SK-N-SH (cell line): ENCODE results near the gene EIF6. TPM values are rescaled to one million over a fixed set of nuclear protein-coding genes. Genes with fewer than 3 reads are reported as not detected.

Experiments
- CTCF ChIA-PET: fragments of 300-600, 350-600 bp; formaldehyde crosslinking; extraction: SDS; loops from one replicate; lab custom pipeline; 2021; lab: Yijun Ruan, JAX
- POLR2A ChIA-PET: fragments of 350-600 bp; sonication (Branson Sonifier 250); formaldehyde crosslinking; extraction: SDS; loops from one replicate; lab custom pipeline; 2020; ENCODE audit warnings: antibody characterized with exemption, inconsistent platforms; lab: Yijun Ruan, JAX
- DNase-seq: peaks from one replicate; pipeline ENCODE4 v3.0.0; 2012
- H2AFZ ChIP-seq: fragments of 200-600 bp; sonication (generic); 2 replicates; pipeline ENCODE4 v1.8.1; 2016; ENCODE audit warnings: antibody characterized with exemption, mild to moderate bottlenecking, low read depth
- H3F3A ChIP-seq: fragments of 200-600 bp; sonication (generic); replicated peaks from 2 replicates; pipeline ENCODE3; 2016; ENCODE audit warnings: antibody characterized with exemption, mild to moderate bottlenecking; ENCODE audit not compliant: insufficient read depth
- H3K27ac ChIP-seq, 2 experiments: fragments of 200-500 bp in 1 of 2; fragments of 200-600 bp in 1 of 2; sonication (Bioruptor generic) in 1 of 2; sonication (generic), shearing (Covaris generic) in 1 of 2; 2 replicates each; pipeline versions ENCODE4 v1.5.1 to v1.6.1; 2014 to 2016; ENCODE audit warnings: low read depth in 2 of 2, inconsistent platforms in 1 of 2, low read length in 1 of 2, mild to moderate bottlenecking in 1 of 2, mixed read lengths in 1 of 2
- H3K27me3 ChIP-seq: fragments of 200-600 bp; sonication (generic), shearing (Covaris generic); 2 replicates; pipeline ENCODE4 v1.6.1; 2016; ENCODE audit warnings: mixed run types; ENCODE audit not compliant: insufficient read depth
- H3K36me3 ChIP-seq, 2 experiments: fragments of 200-500 bp in 1 of 2; fragments of 200-600 bp in 1 of 2; sonication (Bioruptor generic) in 1 of 2; sonication (generic) in 1 of 2; replicated peaks in 1 of 2; 2 replicates each; pipeline versions ENCODE3 to v1.5.1; 2014 to 2016; ENCODE audit warnings: low read length in 1 of 2, mild to moderate bottlenecking in 1 of 2; ENCODE audit not compliant: insufficient read depth in 2 of 2, control insufficient read depth in 1 of 2
- H3K4me1 ChIP-seq, 2 experiments: fragments of 200-500 bp in 1 of 2; fragments of 200-600 bp in 1 of 2; sonication (Bioruptor generic) in 1 of 2; sonication (generic), shearing (Covaris generic) in 1 of 2; 2 replicates each; pipeline versions ENCODE4 v1.5.1 to v1.6.1; 2014 to 2016; ENCODE audit warnings: low read depth in 1 of 2, low read length in 1 of 2, mixed run types in 1 of 2; ENCODE audit not compliant: insufficient read depth in 2 of 2, control insufficient read depth in 1 of 2
- H3K4me2 ChIP-seq: fragments of 200-600 bp; sonication (generic), shearing (Covaris generic); 2 replicates; pipeline ENCODE4 v1.6.1; 2017; ENCODE audit warnings: mixed run types
- H3K4me3 ChIP-seq, 2 experiments: fragments of 200-500 bp in 1 of 2; fragments of 200-600 bp in 1 of 2; sonication (Bioruptor generic) in 1 of 2; sonication (generic), shearing (Covaris generic) in 1 of 2; 2 replicates each; pipeline versions ENCODE4 v1.5.1 to v1.8.1; 2014 to 2016; ENCODE audit warnings: low read depth in 2 of 2, inconsistent platforms in 1 of 2, low read length in 1 of 2, mild to moderate bottlenecking in 1 of 2, mixed read lengths in 1 of 2, moderate library complexity in 1 of 2
- H3K79me2 ChIP-seq: fragments of 200-600 bp; sonication (generic); 2 replicates; pipeline ENCODE4 v1.8.1; 2017; ENCODE audit warnings: mild to moderate bottlenecking; ENCODE audit not compliant: insufficient read depth
- H3K9ac ChIP-seq: fragments of 200-600 bp; sonication (generic); 2 replicates; pipeline ENCODE4 v1.6.1; 2017; ENCODE audit warnings: mixed run types
- H3K9me2 ChIP-seq: fragments of 200-600 bp; sonication (generic); 2 replicates; pipeline ENCODE4 v1.6.1; 2017; ENCODE audit warnings: mixed run types
- H3K9me3 ChIP-seq: fragments of 200-600 bp; sonication (generic); 2 replicates; pipeline ENCODE4 v1.6.1; 2017; ENCODE audit warnings: mixed run types, mild to moderate bottlenecking, moderate library complexity
- H4K20me1 ChIP-seq: fragments of 200-600 bp; sonication (generic); 2 replicates; pipeline ENCODE4 v1.6.1; 2017; ENCODE audit warnings: mild to moderate bottlenecking, mixed run types; ENCODE audit not compliant: insufficient read depth
- CHD2 ChIP-seq: fragments of 150-350 bp; IDR thresholded peaks from 2 replicates; pipeline ENCODE4 v1.6.1; 2018; ENCODE audit warnings: low read length; ENCODE audit not compliant: partially characterized antibody
- FOSL2 ChIP-seq: IDR thresholded peaks from 2 replicates; pipeline ENCODE4 v1.4.0; 2012; ENCODE audit warnings: low read depth, mild to moderate bottlenecking, moderate library complexity, borderline replicate concordance
- JUND ChIP-seq: IDR thresholded peaks from 2 replicates; pipeline ENCODE4 v1.4.0; 2012
- PBX3 ChIP-seq: IDR thresholded peaks from 2 replicates; pipeline ENCODE4; 2012
- SIN3A ChIP-seq: IDR thresholded peaks from 2 replicates; pipeline ENCODE4 v1.6.1; 2012; ENCODE audit warnings: low read depth, mild to moderate bottlenecking, low read length, moderate library complexity, borderline replicate concordance
- SMC3 ChIP-seq: IDR thresholded peaks from 2 replicates; pipeline ENCODE4 v1.6.1; 2012; ENCODE audit warnings: low read depth, low read length, improper control_type of control experiment
- USF1 ChIP-seq: IDR thresholded peaks from 2 replicates; pipeline ENCODE4 v1.4.0; 2012; ENCODE audit warnings: low read depth, borderline replicate concordance
- USF2 ChIP-seq: fragments of 150-350 bp; IDR thresholded peaks from 2 replicates; pipeline ENCODE4 v1.6.1; 2017; ENCODE audit warnings: antibody characterized with exemption, low read length, low read depth, borderline replicate concordance
- ZBTB33 ChIP-seq: IDR thresholded peaks from 2 replicates; pipeline ENCODE4 v1.4.0; 2012; ENCODE audit warnings: low read depth, borderline replicate concordance
- WGBS: methylation state at CpG from one replicate; pipeline ENCODE4 v1.1.6; 2017; ENCODE audit warnings: low lambda C conversion rate; 5-methylcytosine and 5-hydroxymethylcytosine counted together
- polyA plus RNA-seq, 3 experiments: library from polyadenylated mRNA; depleted of rRNA; stranded (reverse); fragments of >200 nt; gene quantifications; 2 replicates each; pipeline ENCODE4 v1.2.3, GENCODE V29; 2012

EIF6 gene
- polyA plus RNA-seq, 1 of the 3 experiments (the other 2 are of a cell fraction) = 356 TPM

- TF ChIP-seq USF1 (no peak), ZBTB33 (no peak), USF2 (no peak)
Measured at GRCh38 chr20:35319871-35320197, 35.3 kb upstream of the EIF6 start (continued).

- no peak for DNase-seq
- H3K9me2 ChIP-seq = no peaks in the 10 kb centered on the region
- CTCF ChIA-PET = interaction anchor here (3.2 kb wide), 1 partner anchor 14 kb away, joined by 32 read pairs; no protein-coding TSS in a partner anchor
- H3F3A ChIP-seq = peaks cover 31% of the 10 kb centered on the region
- peak overlapping the region; percentile 73 for H3K4me2 ChIP-seq
- no peaks in the 10 kb centered on the region for H3K27me3 ChIP-seq
- H3K9ac ChIP-seq = peak overlapping the region; percentile 65; the same call in 1 of the 2 replicates
- no peak overlapping the region for H3K4me3 ChIP-seq
- TF ChIP-seq CHD2 (no peak), SMC3 (no peak), USF2 (no peak), USF1 (no peak), FOSL2 (no peak; the same call in 1 of the 2 replicates), PBX3 (no peak), SIN3A (no peak), JUND (no peak)
- TF ChIP-seq, all 33 proteins: peak for 0
- H3K36me3 ChIP-seq = no peaks in the 10 kb centered on the region
- no peaks in the 10 kb centered on the region for H4K20me1 ChIP-seq
- POLR2A ChIA-PET = no interaction called here
- no peaks in the 10 kb centered on the region for H3K9me3 ChIP-seq
- no peaks in the 10 kb centered on the region for H3K79me2 ChIP-seq
- H3K27ac ChIP-seq = peak overlapping the region; percentile 80 to 92; a peak in 3 of 4 replicates
- H3K4me1 ChIP-seq = peaks cover 10 to 36% of the 10 kb centered on the region in 2 experiments
- 66% methylated on average over 5 of the region's 5 CpGs for WGBS
- H2AFZ ChIP-seq = no peak overlapping the region
Measured at GRCh38 chr20:35319192-35319870, 34.8 kb upstream of the EIF6 start.
